ENCODE data around the gene RXRA.

Gene RXRA

DNA sequence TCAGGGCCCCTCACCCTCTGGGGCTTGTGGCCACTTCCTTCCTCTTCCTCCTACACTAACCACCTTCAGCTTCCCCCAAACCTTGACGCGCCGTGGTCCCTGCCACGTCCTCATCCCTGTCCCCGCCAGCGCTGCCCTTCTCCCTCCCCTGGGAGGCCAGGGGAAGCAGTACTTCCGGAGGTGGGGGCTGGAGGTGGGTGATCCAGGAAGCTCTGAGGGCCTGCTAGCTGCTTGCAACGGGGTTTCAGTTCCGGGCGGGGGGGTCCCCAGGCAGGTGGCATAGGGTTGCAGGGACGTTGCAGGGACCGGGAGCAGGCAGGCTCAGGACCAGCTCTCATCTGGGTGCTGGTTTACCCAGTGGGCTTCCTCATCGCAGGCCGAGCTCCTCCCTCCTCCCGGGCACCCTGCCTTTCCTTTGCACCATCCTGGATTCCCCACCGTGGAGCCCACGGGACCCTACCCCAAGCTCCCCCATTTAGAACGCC, 70.0 kb downstream of the RXRA start:
- H3K9ac ChIP-seq (ENCODE audit: low read length) = no peak overlapping the region
- H3F3A ChIP-seq (ENCODE audit: insufficient read depth) = no peaks in the 10 kb centered on the region
- H4K20me1 ChIP-seq (ENCODE audit: low read depth, low read length) = no peaks in the 10 kb centered on the region
- H3K27ac ChIP-seq (ENCODE audit: low read depth, low read length) = no peak overlapping the region
- TF ChIP-seq, protein P1, sequence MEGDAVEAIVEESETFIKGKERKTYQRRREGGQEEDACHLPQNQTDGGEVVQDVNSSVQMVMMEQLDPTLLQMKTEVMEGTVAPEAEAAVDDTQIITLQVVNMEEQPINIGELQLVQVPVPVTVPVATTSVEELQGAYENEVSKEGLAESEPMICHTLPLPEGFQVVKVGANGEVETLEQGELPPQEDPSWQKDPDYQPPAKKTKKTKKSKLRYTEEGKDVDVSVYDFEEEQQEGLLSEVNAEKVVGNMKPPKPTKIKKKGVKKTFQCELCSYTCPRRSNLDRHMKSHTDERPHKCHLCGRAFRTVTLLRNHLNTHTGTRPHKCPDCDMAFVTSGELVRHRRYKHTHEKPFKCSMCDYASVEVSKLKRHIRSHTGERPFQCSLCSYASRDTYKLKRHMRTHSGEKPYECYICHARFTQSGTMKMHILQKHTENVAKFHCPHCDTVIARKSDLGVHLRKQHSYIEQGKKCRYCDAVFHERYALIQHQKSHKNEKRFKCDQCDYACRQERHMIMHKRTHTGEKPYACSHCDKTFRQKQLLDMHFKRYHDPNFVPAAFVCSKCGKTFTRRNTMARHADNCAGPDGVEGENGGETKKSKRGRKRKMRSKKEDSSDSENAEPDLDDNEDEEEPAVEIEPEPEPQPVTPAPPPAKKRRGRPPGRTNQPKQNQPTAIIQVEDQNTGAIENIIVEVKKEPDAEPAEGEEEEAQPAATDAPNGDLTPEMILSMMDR (IDR thresholded peaks at IDR 0.05; ENCODE audit: insufficient read depth, low read length, poor library complexity, severe bottlenecking) = no peak
- no peak for TF ChIP-seq EZH2phosphoT487 (conservative IDR thresholded peaks at IDR 0.05; ENCODE audit: low read length)
- H3K4me2 ChIP-seq (ENCODE audit: low read depth, low read length, poor library complexity, severe bottlenecking) = peak overlapping the region; percentile 7
- H2AFZ ChIP-seq (ENCODE audit: low read depth, low read length, severe bottlenecking) = no peak overlapping the region
- H3K79me2 ChIP-seq (ENCODE audit: insufficient read depth, low read length) = no peaks in the 10 kb centered on the region
- H3K27me3 ChIP-seq (ENCODE audit: low read length) = no peaks in the 10 kb centered on the region; the same call in 1 of the 2 replicates
- no peaks in the 10 kb centered on the region for H3K9me2 ChIP-seq (replicated peaks; ENCODE audit: insufficient read depth, low read length)
- H3K9me3 ChIP-seq (ENCODE audit: insufficient read depth, low read length) = peaks cover 7% of the 10 kb centered on the region; the same call in 1 of the 2 replicates
- H3K4me3 ChIP-seq (ENCODE audit: insufficient read depth, low read length, poor library complexity, severe bottlenecking) = no peak overlapping the region
- no peaks in the 10 kb centered on the region for H3K36me3 ChIP-seq (ENCODE audit: low read length)

DNA sequence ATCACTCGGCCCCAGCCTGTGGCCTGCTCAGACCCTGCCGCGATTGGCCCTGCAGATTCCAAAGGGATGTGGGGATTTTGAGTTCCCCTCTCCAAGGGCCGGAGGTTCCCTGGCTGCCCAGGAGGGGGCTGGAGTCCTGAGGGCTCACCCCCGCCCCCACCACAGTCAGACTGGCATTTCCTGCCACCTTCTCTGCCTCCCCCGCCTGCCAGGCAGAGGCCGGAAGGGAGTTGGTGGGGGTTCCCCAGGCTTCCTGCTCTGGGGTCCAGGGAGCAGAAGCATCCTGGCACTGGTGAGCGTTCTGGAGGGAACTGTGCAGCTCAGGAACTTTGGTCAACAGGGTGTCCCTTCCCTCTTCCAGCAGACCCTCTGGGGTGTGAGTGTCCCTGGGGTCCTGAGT, 70.6 kb downstream of the RXRA start:
- Histone ChIP-seq H3K27me3 (ENCODE audit: low read length) (no peaks in the 10 kb centered on the region; the same call in 1 of the 2 replicates), H3K4me2 (ENCODE audit: low read depth, low read length, poor library complexity, severe bottlenecking) (no peak overlapping the region), H3K9me2 (replicated peaks; ENCODE audit: insufficient read depth, low read length) (no peaks in the 10 kb centered on the region), H3K9me3 (ENCODE audit: insufficient read depth, low read length) (peaks cover 7% of the 10 kb centered on the region; the same call in 1 of the 2 replicates), H3K36me3 (ENCODE audit: low read length) (no peaks in the 10 kb centered on the region), H4K20me1 (ENCODE audit: low read depth, low read length) (no peaks in the 10 kb centered on the region), H3K9ac (ENCODE audit: low read length) (no peak overlapping the region), H3K27ac (ENCODE audit: low read depth, low read length) (no peak overlapping the region), H2AFZ (ENCODE audit: low read depth, low read length, severe bottlenecking) (no peak overlapping the region), H3F3A (ENCODE audit: insufficient read depth) (no peaks in the 10 kb centered on the region), H3K4me3 (ENCODE audit: insufficient read depth, low read length, poor library complexity, severe bottlenecking) (no peak overlapping the region), H3K79me2 (ENCODE audit: insufficient read depth, low read length) (no peaks in the 10 kb centered on the region)
- TF ChIP-seq EZH2phosphoT487 (conservative IDR thresholded peaks at IDR 0.05; ENCODE audit: low read length) = no peak
- TF ChIP-seq, protein P1 (IDR thresholded peaks at IDR 0.05; ENCODE audit: insufficient read depth, low read length, poor library complexity, severe bottlenecking) = no peak

DNA sequence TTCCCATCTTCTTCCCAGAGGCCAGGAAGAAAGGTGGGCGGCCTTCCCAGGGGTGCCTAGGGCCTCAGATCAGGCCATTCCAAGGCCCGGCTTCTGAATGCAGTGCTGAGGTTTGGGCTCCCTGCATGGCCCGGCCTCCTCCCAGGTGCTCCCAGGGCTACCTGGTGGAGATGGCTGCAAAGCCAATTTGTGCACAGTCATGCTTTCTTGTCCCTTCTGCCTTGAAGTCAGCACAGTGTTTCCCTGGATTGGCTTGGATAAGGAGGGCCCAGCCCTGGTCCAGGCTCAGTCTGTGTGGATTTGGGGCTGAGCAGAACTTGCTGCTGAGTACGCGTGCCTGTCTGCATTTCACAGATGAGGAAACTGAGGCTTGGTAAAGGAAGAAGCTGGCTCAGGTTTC, 72.5 kb downstream of the RXRA start:
- H3K4me2 ChIP-seq (ENCODE audit: low read depth, low read length, poor library complexity, severe bottlenecking) = no peak overlapping the region
- no peaks in the 10 kb centered on the region for H3K79me2 ChIP-seq (ENCODE audit: insufficient read depth, low read length)
- H3K9me2 ChIP-seq (replicated peaks; ENCODE audit: insufficient read depth, low read length) = no peaks in the 10 kb centered on the region
- H3K27ac ChIP-seq (ENCODE audit: low read depth, low read length) = no peak overlapping the region
- peaks cover 7% of the 10 kb centered on the region; the same call in 1 of the 2 replicates for H3K9me3 ChIP-seq (ENCODE audit: insufficient read depth, low read length)
- no peaks in the 10 kb centered on the region; the same call in 1 of the 2 replicates for H3K27me3 ChIP-seq (ENCODE audit: low read length)
- H4K20me1 ChIP-seq (ENCODE audit: low read depth, low read length) = no peaks in the 10 kb centered on the region
- no peaks in the 10 kb centered on the region for H3K36me3 ChIP-seq (ENCODE audit: low read length)
- no peak for TF ChIP-seq EZH2phosphoT487 (conservative IDR thresholded peaks at IDR 0.05; ENCODE audit: low read length)
- H3K4me3 ChIP-seq (ENCODE audit: insufficient read depth, low read length, poor library complexity, severe bottlenecking) = no peak overlapping the region
- H3F3A ChIP-seq (ENCODE audit: insufficient read depth) = no peaks in the 10 kb centered on the region
- no peak overlapping the region for H2AFZ ChIP-seq (ENCODE audit: low read depth, low read length, severe bottlenecking)
- no peak overlapping the region for H3K9ac ChIP-seq (ENCODE audit: low read length)

DNA sequence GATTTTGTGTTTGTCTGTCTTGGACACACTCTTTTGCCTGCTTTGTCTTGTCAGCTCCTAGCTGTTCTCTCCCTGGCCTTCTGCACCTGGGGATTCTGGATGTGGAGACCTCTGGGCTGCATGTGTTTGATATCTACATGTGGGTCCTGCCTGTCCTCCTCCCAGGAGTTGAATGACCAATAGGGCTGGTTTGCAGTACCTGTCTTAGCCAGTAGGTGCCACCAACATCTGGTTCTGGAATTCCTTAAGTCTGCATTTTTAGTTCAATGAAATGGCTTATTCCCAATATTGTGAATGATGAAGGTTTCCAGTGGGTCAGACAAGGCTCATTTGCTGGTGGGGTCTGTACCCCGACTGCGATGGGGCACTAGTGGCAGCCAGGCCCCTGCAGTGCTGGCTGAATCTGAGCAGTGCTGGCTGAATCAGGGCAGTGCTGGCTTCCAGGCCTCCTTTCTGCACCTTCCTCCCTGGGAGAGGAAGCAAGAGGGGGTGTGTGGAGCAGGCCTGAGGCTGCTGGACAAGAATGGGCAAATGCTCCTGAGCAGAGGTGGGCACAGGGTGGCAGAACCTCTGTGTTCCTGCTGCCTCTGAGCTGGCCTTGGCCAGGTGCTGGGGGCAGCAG, 73.3 kb downstream of the RXRA start:
- H4K20me1 ChIP-seq (ENCODE audit: low read depth, low read length) = no peaks in the 10 kb centered on the region
- no peaks in the 10 kb centered on the region for H3K9me2 ChIP-seq (replicated peaks; ENCODE audit: insufficient read depth, low read length)
- H3K79me2 ChIP-seq (ENCODE audit: insufficient read depth, low read length) = no peaks in the 10 kb centered on the region
- H3K27ac ChIP-seq (ENCODE audit: low read depth, low read length) = no peak overlapping the region
- H3K9me3 ChIP-seq (ENCODE audit: insufficient read depth, low read length) = peaks cover 7% of the 10 kb centered on the region; the same call in 1 of the 2 replicates
- H2AFZ ChIP-seq (ENCODE audit: low read depth, low read length, severe bottlenecking) = no peak overlapping the region
- H3K4me2 ChIP-seq (ENCODE audit: low read depth, low read length, poor library complexity, severe bottlenecking) = no peak overlapping the region
- H3K36me3 ChIP-seq (ENCODE audit: low read length) = no peaks in the 10 kb centered on the region
- H3K4me3 ChIP-seq (ENCODE audit: insufficient read depth, low read length, poor library complexity, severe bottlenecking) = no peak overlapping the region
- H3K9ac ChIP-seq (ENCODE audit: low read length) = no peak overlapping the region
- no peaks in the 10 kb centered on the region for H3F3A ChIP-seq (ENCODE audit: insufficient read depth)
- no peaks in the 10 kb centered on the region; the same call in 1 of the 2 replicates for H3K27me3 ChIP-seq (ENCODE audit: low read length)
- TF ChIP-seq EZH2phosphoT487 (conservative IDR thresholded peaks at IDR 0.05; ENCODE audit: low read length) = no peak
- TF ChIP-seq, protein P1 (IDR thresholded peaks at IDR 0.05; ENCODE audit: insufficient read depth, low read length, poor library complexity, severe bottlenecking) = peak; percentile 61

Measured in SU-DHL-6 (cell line).